Stimulated activated CD4-positive, alpha-beta T cell treated with anti-CD3 and anti-CD28 coated beads, Interleukin-15, amount 100 ng/mL, for 24 hours (primary cell): ENCODE results near the gene AMOTL2.

Experiments used
- DNase-seq: peaks from one replicate; pipeline ENCODE4 v3.0.0-alpha.2; 2020

AMOTL2 gene

DNA sequence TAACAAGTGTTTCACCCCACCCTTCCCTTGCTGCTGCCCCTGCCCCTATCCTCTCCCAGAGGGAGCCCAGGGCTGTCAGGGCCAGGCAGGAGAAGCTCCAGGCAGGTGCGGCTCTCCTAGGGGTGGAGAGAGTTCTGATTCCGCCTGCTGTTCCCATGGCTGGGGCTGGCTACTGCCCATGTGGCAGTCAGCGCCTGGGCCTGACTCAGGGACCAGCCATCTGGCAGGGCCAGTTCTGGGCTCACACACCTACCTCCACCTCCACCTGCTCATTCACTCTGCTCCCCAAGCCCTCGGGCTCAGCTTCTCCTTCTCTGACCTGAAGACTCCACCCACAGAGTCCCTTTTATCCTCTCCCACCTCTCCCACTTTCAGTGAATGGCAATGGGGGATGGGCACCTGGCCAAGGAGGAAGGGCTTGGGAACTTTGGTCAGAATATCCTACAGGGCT, 23.4 kb downstream of the AMOTL2 start:
- DNase-seq: no peak

DNA sequence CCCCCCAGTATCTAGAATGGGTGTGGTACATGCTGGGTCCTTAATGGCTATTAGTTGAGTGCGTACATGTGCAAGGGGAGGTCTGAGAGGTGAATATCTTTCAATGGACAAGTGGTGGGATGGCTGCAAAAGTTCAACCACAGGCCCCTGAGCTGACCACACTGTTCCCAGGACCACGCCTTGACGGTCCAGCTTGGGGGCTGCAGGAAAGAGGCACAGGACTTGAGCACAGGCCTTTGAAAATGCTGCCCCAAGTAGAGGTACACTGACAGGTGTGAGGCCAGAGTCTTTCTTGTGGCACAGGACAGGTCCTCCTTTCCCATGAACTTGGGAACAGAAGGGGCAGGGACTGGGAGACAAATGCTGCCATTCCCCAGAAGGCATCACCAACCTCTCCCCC, 24.0 kb downstream of the AMOTL2 start:
- no peak for DNase-seq

- DNase-seq: no peak
These were observed 25.7 kb downstream of the AMOTL2 start for GRCh38 chr3:134348524-134348923.

DNA sequence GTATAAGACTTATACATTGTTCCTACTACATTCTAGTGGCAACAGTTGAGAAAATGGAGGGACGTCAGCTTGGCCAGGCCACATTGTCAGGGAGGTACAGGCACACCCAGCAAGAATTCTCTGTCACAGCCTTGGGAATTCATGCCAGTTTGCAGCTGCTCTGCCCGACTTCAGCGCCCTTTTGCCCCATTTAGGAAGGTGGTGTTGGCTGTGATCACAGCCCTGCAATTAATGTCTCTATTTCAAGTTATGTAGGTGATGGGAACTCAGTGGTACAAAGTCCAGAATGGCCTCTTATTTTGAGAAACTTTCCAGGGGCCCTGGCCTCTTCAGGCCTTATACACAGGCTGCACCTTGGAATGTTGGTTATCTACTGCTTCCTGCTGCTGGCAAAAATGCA, 26.7 kb downstream of the AMOTL2 start:
- DNase-seq: no peak

DNA sequence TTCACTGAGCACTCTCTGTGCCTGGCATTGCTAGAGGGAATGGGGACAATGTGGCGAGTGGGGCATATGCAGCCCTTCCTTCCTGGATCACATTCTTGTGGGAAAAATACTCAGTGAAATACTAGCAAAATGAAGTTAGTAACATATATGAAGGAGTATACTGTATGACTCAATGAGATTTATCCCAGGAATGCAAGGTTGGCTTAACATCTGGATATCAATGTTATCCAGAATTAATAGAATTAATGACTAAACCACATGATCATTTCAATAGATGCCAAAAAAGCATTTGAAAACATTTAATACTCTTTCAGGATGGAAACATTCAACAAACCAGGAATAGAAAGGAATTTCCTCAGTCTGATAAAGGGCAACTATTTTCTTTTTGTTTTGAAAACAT, 27.5 kb downstream of the AMOTL2 start:
- no peak for DNase-seq

DNA sequence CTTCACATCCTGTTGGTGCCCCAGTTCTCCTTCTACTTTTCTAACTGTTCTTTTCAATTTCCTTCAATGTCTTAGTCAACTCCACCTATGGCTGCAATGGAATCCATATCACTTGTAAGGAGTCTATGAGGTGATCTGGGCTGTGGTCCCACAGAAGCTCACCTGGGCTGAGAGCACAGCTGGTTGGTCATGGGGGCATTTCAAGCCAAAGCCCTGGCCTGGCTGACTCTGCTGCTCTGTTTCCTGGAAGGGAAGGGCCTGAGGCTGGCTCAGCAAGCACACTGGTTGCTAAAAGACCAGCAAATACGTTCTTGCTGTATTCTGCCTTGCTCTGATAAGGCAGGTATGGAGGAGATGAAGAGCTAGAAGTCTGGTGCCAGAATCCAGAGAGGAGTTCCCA, 29.0 kb downstream of the AMOTL2 start:
- DNase-seq: no peak

- no peak for DNase-seq
These were observed 29.7 kb downstream of the AMOTL2 start for GRCh38 chr3:134344560-134344959.

DNA sequence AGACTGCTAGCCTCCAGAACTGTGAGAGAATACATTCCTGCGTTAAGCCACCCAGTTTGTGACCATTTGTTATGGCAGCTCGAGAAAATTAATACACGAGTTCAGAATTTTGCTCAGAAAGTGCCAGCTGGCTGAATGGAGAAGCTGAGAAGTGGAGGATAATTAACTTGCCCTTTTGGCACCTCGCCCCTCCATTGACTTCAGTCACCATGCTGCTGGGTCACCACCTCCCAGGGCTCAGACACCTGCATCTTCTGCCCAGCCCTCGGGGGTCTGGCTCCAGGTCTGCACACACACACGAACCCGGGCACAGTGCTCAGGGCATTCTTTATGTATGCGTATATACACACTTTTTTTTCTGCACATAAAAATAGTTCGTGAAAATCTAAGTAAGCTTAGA, 32.0 kb downstream of the AMOTL2 start:
- DNase-seq: no peak

- no peak for DNase-seq
These were observed 32.9 kb downstream of the AMOTL2 start for GRCh38 chr3:134341389-134341788.

- DNase-seq: no peak
These were observed 33.3 kb downstream of the AMOTL2 start for GRCh38 chr3:134340982-134341365.

DNA sequence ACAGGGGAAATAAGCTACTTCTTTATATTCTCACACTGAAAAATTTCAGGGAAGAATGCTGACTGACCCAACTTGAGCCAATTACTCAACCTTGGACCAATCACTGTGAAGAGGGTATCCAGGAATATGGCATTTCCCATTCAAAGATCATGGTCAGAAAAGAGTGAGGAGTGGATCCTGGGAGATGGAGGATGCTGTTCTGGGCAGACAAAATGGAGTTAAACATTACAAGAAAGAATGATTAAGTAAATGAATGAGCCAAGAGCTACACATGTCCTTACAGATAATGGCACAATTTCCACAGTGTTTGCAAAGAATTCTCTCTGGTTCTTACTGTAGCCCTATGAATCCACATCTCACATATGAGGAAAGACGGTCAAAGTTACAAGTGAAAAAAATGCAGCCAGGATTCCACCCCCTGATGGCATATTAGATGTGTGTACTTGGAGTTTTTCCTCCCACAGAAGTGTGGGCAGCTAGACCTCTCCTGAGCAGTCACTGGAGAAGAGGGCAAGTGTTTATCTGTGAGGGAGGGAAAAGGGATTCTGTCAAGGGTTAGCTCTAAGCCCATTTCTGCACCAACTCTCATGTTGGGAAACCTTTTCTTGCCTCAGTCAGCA, 33.8 kb downstream of the AMOTL2 start:
- no peak for DNase-seq

- DNase-seq: no peak
These were observed 34.3 kb downstream of the AMOTL2 start for GRCh38 chr3:134339913-134340312.

DNA sequence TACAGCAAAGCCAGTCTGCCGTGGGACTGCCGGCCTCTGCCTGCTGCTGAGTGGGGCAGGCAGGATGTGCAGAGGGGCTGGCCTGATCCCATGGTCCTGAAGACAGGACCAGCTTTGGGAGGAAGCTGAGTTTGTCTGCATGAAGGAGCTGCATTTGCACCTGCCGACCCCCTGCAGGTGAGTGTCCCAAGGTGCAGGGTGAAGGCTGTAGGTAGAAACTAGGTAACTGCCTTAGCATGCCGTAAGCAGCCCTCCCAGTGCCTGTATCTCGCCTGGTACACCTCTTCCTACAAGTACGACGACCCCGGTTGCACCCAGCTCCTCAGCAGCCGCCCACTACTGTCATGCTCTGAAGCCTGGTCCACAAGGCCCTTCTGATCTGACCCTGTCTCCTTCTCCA, 34.9 kb downstream of the AMOTL2 start:
- DNase-seq: no peak

DNA sequence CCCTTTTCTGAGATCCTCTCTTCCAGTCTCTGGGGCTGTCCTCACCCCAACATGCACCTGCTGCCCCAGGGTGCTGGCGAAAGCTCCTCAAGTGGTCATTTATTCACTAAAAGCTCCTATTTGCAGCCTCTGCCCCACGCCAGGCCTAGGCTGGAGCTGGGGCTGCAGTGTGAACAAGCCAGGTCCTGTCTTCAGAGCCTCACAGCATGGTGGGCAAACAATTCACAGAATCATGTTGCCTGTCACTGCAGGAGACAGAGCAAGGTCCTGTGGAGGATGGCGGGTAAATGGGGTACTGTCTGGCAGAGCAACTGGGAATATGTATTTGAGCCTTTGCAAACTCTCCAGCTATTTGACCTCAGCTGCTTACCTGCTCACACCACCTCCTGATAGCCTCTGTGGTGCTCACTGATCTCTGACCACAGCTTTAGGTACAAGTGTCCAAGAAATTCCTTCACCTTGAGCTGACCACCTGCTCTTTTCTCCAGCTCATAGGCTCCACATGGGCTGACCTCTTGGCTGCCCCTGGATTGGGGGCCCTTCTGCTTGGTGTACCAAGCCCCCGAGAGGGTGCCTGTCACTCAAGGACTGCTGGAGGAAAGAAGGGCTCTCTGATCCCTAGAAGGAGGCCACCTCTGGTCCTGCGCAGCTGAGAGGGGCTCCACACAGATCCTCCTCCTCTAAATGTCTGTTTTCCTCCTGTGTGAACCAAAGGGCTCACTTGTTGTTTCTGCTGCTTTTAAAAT, 35.6 kb downstream of the AMOTL2 start:
- DNase-seq: no peak

DNA sequence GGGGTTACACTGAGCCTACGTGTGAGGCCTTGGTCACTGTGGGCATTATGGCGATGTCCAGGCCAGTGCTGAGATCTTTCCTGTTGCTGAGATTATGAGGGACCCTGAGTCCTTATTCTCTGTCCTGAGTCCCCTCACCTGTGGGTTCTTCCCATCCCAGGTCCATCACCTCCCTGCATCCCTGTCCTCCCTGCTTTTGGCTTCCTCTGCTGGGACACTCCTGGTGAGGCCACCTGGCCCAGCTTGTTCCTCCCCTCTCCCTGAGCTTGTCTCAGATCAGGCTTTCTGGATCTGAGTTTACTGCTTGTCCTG, 36.1 kb downstream of the AMOTL2 start:
- no peak for DNase-seq

GRCh38 chr3:134337511-134338200, 36.6 kb downstream of the AMOTL2 start:
- no peak for DNase-seq

GRCh38 chr3:134337071-134337482, 37.2 kb downstream of the AMOTL2 start:
- no peak for DNase-seq

- no peak for DNase-seq
These were observed 37.7 kb downstream of the AMOTL2 start for GRCh38 chr3:134336587-134336986.

GRCh38 chr3:134334901-134335280, 39.4 kb downstream of the AMOTL2 start:
- DNase-seq: no peak

GRCh38 chr3:134334231-134334900, 39.9 kb downstream of the AMOTL2 start:
- DNase-seq: no peak

- no peak for DNase-seq
These were observed 40.6 kb downstream of the AMOTL2 start for GRCh38 chr3:134333522-134334181.

DNA sequence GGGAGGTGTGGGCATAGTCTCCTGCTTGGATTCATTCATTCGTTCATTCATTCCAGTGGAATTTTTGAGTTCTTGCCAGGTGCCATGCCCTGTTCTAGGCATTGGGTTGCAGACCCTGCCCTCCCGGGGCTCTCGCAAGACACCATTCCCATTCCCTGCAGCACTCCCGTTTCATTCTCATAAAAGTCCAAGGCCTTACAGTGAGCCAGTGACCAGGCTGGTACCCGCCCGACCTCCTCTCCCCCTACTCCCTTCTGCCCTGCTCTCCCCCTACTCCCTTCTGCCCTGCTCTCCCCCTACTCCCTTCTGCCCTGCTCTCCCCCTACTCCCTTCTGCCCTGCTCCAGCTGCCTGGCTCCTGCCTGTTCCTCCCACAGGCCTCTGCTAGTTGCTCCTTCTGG, 41.9 kb downstream of the AMOTL2 start:
- no peak for DNase-seq

DNA sequence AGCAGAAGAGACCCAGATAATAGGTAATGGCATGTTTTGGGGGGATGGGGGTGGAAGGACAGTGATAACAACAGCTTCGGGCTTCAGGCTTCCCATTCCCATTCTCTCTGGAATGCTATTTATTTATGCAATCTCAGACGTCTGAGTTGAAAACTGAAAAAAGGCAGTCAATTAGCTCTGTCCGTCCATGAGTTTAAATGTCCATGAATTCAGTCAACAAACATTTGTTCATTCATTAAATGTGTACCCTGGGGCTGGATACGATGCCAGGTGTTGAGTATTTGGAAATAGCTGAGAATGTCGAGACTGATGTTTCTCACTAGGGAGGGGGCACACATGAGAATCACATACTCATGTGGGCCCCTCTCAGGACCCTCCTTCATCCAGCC, 42.4 kb downstream of the AMOTL2 start:
- DNase-seq: no peak
